SK-N-MC (cell line): ENCODE measurements around the gene SLC2A14.
"Not testable (repeated sequence)": the region's sequence is repeated elsewhere in the genome, so short reads cannot be mapped to it uniquely, and the experiment has no call there.

ENCODE experiments used
- DNase-seq: peaks from one replicate; pipeline ENCODE4 v3.0.0-alpha.2; 2011; ENCODE audit warnings: low read depth, low spot score
- H3K27ac ChIP-seq: fragments of 200-600 bp; sonication (generic); 2 replicates; pipeline ENCODE4 v1.5.1; 2016; ENCODE audit warnings: mixed run types
- H3K36me3 ChIP-seq: fragments of 200-600 bp; sonication (generic); 2 replicates; pipeline ENCODE4 v1.6.1; 2017; ENCODE audit warnings: antibody characterized with exemption, low read length, mixed read lengths; ENCODE audit not compliant: insufficient read depth
- H3K4me3 ChIP-seq: fragments of 200-600 bp; sonication (generic); 2 replicates; pipeline ENCODE4 v1.5.1; 2016
- H3K9ac ChIP-seq: fragments of 200-600 bp; sonication (generic); 2 replicates; pipeline ENCODE4 v1.8.0; 2017; ENCODE audit warnings: mixed run types, mixed read lengths; ENCODE audit not compliant: insufficient read length
- H3K9me3 ChIP-seq: fragments of 200-600 bp; sonication (generic); 2 replicates; pipeline ENCODE4 v1.6.1; 2017; ENCODE audit warnings: low read depth, mild to moderate bottlenecking, antibody characterized with exemption, low read length, moderate library complexity, mixed read lengths
- EZH2 ChIP-seq: fragments of 200-600 bp; sonication (generic); IDR thresholded peaks from one replicate; pipeline ENCODE4 v1.6.1; 2017; ENCODE audit warnings: antibody characterized with exemption
- FOXP2 ChIP-seq: optimal IDR thresholded peaks from 2 replicates; pipeline ENCODE3; 2011; ENCODE audit warnings: mild to moderate bottlenecking, moderate library complexity; ENCODE audit not compliant: insufficient read depth; ENCODE audit errors: extremely low read length, control extremely low read depth
- POLR2AphosphoS5 ChIP-seq: IDR thresholded peaks from 2 replicates; pipeline ENCODE4 v1.6.1; 2012; ENCODE audit warnings: mild to moderate bottlenecking, low read depth, low read length, borderline replicate concordance

The SLC2A14 gene

DNA sequence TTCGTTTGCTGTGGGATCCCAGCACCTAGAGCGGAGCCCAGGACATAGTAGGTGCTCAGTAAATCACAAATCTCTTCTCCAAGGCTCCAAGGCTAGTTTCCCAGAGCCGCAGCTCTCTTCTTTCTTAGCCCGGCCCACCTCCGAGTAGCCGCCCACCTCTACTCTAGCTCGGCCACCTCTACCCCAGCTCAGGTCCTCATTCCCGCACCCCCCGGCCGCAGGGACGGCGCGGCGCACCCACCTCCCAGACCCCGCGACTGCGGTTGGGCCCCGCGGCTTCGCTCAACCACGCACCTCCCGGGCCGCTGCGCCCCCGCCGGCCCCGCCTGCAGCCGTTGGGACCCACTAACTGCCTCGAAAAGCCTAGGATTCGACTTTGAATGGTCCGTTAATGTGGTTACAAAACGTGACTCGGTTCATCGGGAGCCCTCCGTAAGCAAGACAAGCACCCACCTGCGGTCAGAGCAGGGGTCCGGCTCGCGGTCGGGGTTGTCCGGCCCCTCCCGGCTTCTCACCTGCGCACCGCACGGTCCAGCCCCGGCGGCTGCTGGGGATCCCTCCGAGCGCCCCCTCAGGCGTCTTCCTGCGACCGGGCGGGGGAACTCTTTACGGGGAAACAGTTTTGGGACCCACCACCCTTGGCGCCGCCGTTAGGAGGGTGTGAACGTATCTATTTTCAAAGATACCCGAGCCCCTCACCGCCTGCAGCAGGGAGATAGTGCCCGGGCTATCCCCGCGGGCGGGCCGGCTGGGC lies at the start of gene SLC2A14:
SLC2A14 (minus strand) TSS at position 350 of the 754 bp plus-strand sequence. CDS start 3,035 bp downstream, outside the sequence.
- TF ChIP-seq EZH2 (no peak), FOXP2 (no peak), POLR2AphosphoS5 (no peak)
- no peak for DNase-seq
- Histone ChIP-seq H3K4me3 (no peak within 1 kb of the TSS), H3K9me3 (no peaks in the 10 kb centered on the region), H3K27ac (no peak within 1 kb of the TSS), H3K36me3 (no peaks in the 10 kb centered on the region), H3K9ac (no peak within 1 kb of the TSS)

DNA sequence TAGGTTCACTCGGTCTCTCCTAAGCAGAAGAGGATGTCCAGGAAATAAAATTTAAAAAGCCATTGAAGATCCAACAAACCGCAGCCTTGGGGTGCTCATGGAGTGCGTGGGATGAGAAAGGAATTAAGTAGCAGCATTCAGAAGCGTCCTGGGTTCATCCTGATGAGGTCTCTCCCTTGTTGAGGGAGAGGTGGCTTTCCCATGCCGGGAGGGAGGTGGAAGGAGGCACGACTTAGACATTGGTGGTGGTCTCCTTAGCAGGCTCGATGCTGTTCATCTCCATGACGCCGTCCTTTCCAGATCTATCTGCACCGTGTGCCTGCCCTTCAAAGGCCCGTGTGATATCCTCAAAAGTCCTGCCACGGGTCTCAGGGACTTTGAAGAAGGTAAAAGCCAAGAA lies 48.5 kb upstream of the SLC2A14 start:
- H3K27ac ChIP-seq, H3K36me3 ChIP-seq: not testable (repeated sequence)

DNA sequence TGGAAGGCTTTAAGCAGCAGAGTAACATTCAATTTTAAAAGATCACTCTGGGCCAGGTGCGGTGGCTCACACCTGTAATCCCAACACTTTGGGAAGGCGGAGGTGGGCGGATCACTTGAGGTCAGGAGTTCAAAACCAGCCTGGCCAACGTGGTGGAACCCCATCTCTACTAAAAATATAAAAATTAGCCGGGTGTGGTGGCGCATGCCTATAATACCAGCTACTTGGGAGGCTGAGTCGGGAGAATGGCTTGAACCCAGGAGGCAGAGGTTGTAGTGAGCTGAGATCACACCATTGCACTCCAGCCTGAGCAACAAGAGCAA lies 45.5 kb upstream of the SLC2A14 start:
- not testable (repeated sequence) for DNase-seq, H3K36me3 ChIP-seq, H3K9me3 ChIP-seq, H3K9ac ChIP-seq, H3K4me3 ChIP-seq, H3K27ac ChIP-seq

More for the DNA sequence above, 48.5 kb upstream of the SLC2A14 start:
- not testable (repeated sequence) for H3K9me3 ChIP-seq, DNase-seq, H3K4me3 ChIP-seq, H3K9ac ChIP-seq

DNA sequence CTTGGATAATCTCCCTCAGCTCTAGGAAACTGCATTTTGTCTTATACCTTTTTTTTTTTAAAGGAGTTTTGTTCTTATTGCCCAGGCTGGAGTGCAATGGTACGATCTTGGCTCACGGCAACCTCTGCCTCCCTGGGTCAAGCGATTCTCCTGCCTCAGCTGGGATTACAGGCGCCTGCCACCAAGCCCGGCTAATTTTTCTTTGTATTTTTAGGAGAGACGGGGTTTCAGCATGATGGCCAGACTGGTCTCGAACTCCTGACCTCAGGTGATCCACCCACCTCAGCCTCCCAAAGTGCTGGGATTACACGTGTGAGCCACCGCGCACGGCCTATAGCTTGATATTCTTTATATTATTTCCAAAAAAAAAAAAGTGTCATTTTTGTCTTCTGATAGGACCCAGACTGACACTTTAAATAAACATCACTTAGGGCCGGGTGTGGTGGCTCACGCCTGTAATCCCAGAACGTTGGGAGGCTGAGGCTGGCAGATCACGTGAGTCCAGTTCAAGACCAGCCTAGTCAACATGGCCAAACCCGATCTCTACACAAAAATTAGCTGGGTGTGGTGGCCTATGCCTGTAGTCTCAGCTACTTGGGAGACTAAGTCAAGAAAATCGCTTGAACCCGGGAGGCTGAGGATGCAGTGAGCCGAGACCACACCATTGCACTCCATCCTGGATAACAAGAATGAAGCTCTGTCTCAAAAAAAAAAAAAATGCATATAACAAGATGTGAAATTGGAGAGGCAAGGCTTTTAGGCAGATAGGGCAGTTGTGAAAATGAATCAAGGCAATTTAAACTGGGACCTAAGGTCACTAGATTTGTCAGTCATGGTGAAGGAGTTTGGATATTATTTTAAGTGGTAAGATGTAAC lies 44.9 kb upstream of the SLC2A14 start:
- Histone ChIP-seq H3K4me3 (no peak overlapping the region), H3K9me3 (no peaks in the 10 kb centered on the region), H3K27ac (no peak overlapping the region), H3K36me3 (no peaks in the 10 kb centered on the region), H3K9ac (no peak overlapping the region)
- TF ChIP-seq POLR2AphosphoS5: no peak
- no peak for DNase-seq

DNA sequence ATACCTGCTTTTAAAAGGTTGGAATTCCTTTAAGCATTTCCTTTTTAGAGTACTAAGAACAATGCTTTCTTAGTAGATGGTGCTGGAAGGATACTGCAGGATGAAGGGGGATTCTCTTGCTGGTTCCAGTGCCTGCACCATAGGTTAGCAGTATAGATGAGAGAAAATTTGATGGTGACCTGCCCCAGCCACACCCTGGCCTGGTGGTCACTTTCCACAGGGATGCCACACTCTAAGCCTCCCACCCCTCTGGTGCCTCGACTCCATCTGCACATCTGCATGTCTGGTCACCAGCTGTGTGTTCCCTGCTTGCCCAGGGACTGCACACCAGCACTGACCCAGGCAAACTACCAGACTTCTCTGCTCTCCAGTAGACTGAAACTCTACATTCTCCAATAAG lies 44.2 kb upstream of the SLC2A14 start:
- H3K4me3 ChIP-seq: no peak overlapping the region
- TF ChIP-seq FOXP2 (no peak), POLR2AphosphoS5 (no peak), EZH2 (no peak)
- H3K27ac ChIP-seq: no peak overlapping the region
- no peaks in the 10 kb centered on the region for H3K36me3 ChIP-seq
- H3K9me3 ChIP-seq: no peaks in the 10 kb centered on the region
- H3K9ac ChIP-seq: no peak overlapping the region
- no peak for DNase-seq

DNA sequence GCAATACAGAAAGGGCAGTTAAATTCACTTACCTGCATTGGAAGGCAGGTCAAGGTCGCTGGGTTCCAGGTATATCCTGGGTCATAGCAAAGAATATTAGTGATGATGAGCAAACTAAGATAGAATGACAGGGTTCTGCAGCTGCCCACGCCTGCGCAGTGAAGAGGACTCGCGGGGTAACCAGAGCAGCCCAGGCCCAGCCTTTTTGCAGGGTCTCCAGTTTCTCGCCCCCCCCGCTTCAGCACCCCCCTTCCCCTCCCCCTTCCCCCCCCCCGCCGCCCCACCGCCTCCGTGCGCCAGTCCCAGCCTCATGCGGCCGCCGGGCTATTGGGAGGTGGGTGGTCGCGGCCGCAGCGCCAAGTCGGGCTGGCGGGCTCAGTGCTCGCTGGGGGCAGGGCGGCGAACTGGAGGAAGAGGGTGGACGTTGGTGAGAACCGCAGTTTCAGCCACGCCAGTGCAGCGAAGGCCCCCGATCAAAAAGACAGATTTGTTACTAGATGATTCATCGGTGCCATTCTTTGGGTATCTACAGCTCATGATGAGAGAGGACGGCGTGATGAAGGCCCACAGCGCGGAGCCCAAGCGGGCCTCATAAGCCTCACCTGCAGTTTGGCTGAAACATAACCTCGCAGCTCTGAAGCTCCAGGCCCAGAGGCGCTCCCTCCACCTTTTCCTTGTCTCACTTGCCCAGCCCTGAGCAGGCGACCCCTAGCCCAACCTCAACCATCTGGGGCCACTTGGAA lies 43.1 kb upstream of the SLC2A14 start:
- no peaks in the 10 kb centered on the region for H3K36me3 ChIP-seq
- no peak for DNase-seq
- H3K27ac ChIP-seq: no peak overlapping the region
- no peaks in the 10 kb centered on the region for H3K9me3 ChIP-seq
- no peak overlapping the region for H3K9ac ChIP-seq
- TF ChIP-seq POLR2AphosphoS5 (no peak), EZH2 (no peak), FOXP2 (no peak)
- H3K4me3 ChIP-seq: no peak overlapping the region

DNA sequence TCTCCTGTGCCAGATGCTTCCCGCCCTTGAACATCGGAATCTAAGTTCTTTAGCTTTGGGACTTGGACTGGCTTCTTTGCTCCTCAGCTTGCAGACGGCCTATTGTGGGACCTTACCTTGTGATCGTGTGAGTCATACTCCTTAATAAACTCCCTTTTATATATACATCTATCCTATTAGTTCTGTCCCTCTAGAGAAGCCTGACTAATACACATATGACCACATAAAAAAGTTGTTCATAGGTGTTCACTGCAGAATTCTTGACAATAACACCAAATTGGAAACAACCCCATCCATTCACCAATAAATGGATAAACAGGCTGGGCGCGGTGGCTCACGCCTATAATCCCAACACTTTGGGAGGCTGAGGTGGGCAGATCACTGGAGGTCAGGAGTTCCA lies 37.4 kb upstream of the SLC2A14 start:
- not testable (repeated sequence) for H3K9me3 ChIP-seq, H3K36me3 ChIP-seq, H3K9ac ChIP-seq, DNase-seq, H3K27ac ChIP-seq, H3K4me3 ChIP-seq

DNA sequence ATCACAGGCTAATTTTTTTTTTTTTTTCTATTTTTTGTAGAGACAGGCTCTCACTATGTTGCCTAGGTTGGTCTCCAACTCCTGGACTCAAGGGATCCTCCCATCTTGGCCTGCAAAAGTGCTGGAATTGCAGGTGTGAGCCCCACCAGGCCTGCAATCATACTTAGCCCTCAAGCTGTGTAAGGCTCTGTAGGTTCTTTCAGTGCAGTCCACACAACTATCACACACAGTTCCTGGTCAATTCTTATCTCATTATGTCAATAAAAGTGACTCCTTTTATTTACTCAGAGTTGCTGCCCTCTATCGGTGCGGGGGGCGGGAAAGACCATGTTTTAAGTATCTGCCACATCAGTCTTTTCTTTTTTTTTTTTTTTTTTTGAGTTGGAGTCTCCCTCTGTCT lies 34.3 kb upstream of the SLC2A14 start:
- no peak overlapping the region for H3K4me3 ChIP-seq
- no peak for TF ChIP-seq FOXP2
- TF ChIP-seq POLR2AphosphoS5: no peak
- no peak for TF ChIP-seq EZH2
- H3K9ac ChIP-seq: no peak overlapping the region
- no peaks in the 10 kb centered on the region for H3K9me3 ChIP-seq
- DNase-seq: no peak
- H3K27ac ChIP-seq: no peak overlapping the region
- no peaks in the 10 kb centered on the region for H3K36me3 ChIP-seq

DNA sequence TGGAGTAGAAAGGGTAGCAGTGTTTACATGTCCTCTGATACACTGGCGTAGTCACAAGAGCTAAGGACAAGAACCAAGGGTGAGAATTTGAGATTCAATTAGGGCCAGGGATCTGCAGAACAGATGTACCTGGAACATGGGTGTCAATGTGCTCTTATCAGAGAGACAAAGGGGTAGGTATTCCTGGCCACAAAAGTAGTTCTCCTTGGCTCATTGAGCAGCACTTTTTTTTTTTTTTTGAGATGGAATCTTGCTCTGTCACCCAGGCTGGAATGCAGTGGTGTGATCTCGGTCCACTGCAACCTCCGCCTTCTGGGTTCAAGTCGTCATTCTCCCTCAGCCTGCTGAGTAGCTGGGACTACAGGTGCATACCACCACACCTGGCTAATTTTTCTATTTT lies 33.6 kb upstream of the SLC2A14 start:
- not testable (repeated sequence) for H3K27ac ChIP-seq, H3K36me3 ChIP-seq, H3K4me3 ChIP-seq, DNase-seq, H3K9ac ChIP-seq, H3K9me3 ChIP-seq

DNA sequence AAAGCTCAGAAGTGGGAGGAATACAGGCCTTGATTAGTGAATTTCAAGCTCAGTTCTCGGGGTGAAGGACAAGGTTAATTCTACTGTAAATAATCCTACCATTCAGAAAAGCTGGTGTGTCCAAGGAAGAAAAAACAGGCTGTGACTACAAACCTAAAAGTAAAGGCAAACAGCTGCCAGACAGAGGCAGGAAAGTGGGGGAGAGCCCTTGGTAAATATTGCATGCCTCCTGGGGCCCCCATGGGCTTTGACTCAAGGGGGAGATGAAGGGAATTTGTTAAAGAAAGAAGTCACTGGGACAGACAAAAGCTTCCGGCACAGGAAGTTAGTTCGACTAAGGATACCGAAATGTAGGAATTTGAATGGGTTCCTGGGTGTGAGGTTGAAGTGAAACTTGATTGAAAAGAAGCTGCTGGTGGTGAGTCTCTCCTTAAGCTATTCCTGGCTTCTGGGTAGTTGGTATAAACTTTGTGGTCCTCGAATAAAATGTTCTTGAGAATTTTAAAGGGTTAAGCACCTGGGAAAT lies 32.9 kb upstream of the SLC2A14 start:
- H3K27ac ChIP-seq: peak overlapping the region; percentile 82; the same call in 1 of the 2 replicates
- H3K9ac ChIP-seq: peak overlapping the region; percentile 70
- not testable (repeated sequence) for H3K9me3 ChIP-seq, H3K36me3 ChIP-seq, DNase-seq
- H3K4me3 ChIP-seq: peak overlapping the region; percentile 63
